ENCODE data around the gene STUM. TPM values are rescaled to one million over a fixed set of nuclear protein-coding genes. Genes with fewer than 3 reads are reported as not detected.

STUM gene
- total and polyA plus RNA-seq, 10 of the 15 experiments (the other 5 are each of a cell fraction or from before 2014, with no cell fraction given), result under 0.01 to 0.15 (median 0.09) TPM; not detected in 5

GRCh38 chr1:226635456-226635941 lies 86.9 kb downstream of the STUM start (continued):
- TF ChIP-seq IRF5 (IDR thresholded peaks at IDR 0.05; ENCODE audit: borderline replicate concordance), result no peak
- TF ChIP-seq PML (IDR thresholded peaks at IDR 0.05; ENCODE audit: low read length), result no peak
- no peak for TF ChIP-seq MEF2A (IDR thresholded peaks at IDR 0.05; ENCODE audit: insufficient read depth, low read depth, low read length)
- no peak for TF ChIP-seq USF1 (IDR thresholded peaks at IDR 0.05; ENCODE audit: borderline replicate concordance, extremely low read length, insufficient read depth, low read depth, low read length)
- no peak for TF ChIP-seq KAT2A (conservative IDR thresholded peaks at IDR 0.05; ENCODE audit: control insufficient read depth, low read depth, low read length)

- intact Hi-C loops (cut with micrococcal nuclease; ENCODE audit: unreplicated experiment) (no loop called here), in situ Hi-C loops (cut with MboI) (no loop called here)
- Histone ChIP-seq H3K4me2 (ENCODE audit: control insufficient read depth, insufficient read depth) (no peak overlapping the region), H4K20me1 (ENCODE audit: control insufficient read depth, insufficient read depth) (no peaks in the 10 kb centered on the region), H3K4me1 (ENCODE audit: control insufficient read depth, insufficient read depth, low read length) (peaks cover 21% of the 10 kb centered on the region), H3K36me3 (ENCODE audit: control insufficient read depth in 2 of 2, insufficient read depth in 2 of 2, low read length in 1 of 2) (peaks cover 9 to 33% of the 10 kb centered on the region in 2 experiments), H3K27me3 (replicated peaks in 1 of 2; ENCODE audit: control insufficient read depth in 2 of 2, insufficient read depth in 2 of 2, low read length in 1 of 2) (no peaks in the 10 kb centered on the region), H3K79me2 (ENCODE audit: control insufficient read depth, insufficient read depth, low read length) (no peaks in the 10 kb centered on the region), H3K27ac (ENCODE audit: control insufficient read depth, insufficient read depth) (no peak overlapping the region), H2AFZ (ENCODE audit: control insufficient read depth, low read depth, low read length) (no peak overlapping the region), H3K9ac (ENCODE audit: control insufficient read depth, insufficient read depth, low read length) (no peak overlapping the region), H3K4me3 (no peak overlapping the region), H3K9me3 (replicated peaks; ENCODE audit: control insufficient read depth, insufficient read depth, low read length) (no peaks in the 10 kb centered on the region)
- ChIA-PET SMC1A (ENCODE audit: uncharacterized antibody, unreplicated experiment) (no interaction called here), CTCF (interaction anchor here (4.7 to 6.9 kb wide), 2 partner anchors 50 to 190 kb away, joined by 40 to 112 read pairs; no protein-coding TSS in a partner anchor), RAD21 (ENCODE audit: unreplicated experiment) (no interaction called here), POLR2A (no interaction called here)
- ATAC-seq (no peak), FAIRE-seq (no peak), DNase-seq (ENCODE audit: low read depth, low spot score) (no peak)
- 95% methylated on average over 1 of the region's 1 CpG for WGBS (ENCODE audit: insufficient coverage, insufficient replicate concordance, low lambda C conversion rate, missing lambda C conversion rate)
- BruUV-seq (replicated peaks), result no TSS peak
- no peak for TF ChIP-seq TBL1XR1 (IDR thresholded peaks at IDR 0.05; ENCODE audit: low read depth, low read length)
- no peak for TF ChIP-seq ZNF592 (IDR thresholded peaks at IDR 0.05)
- TF ChIP-seq PAX8 (IDR thresholded peaks at IDR 0.05), result no peak
Observed at GRCh38 chr1:226636847-226637096, 88.2 kb downstream of the STUM start.
